WTC11 (cell line): ENCODE results near the gene PRSS1.

Experiments used
- FOXP1 ChIP-seq: sonication (generic); formaldehyde crosslinking; IDR thresholded peaks from 2 replicates; pipeline ENCODE4 v1.8.0; 2022; ENCODE audit warnings: missing genetic modification reagents, mild to moderate bottlenecking, moderate library complexity, borderline replicate concordance
- NFE2L1 ChIP-seq: sonication (generic); formaldehyde crosslinking; IDR thresholded peaks from 2 replicates; pipeline ENCODE4 v1.8.1; 2023; ENCODE audit warnings: missing genetic modification reagents
- NFYB ChIP-seq: sonication (generic); formaldehyde crosslinking; conservative IDR thresholded peaks from 2 replicates; pipeline ENCODE4 v1.8.0; 2022; ENCODE audit warnings: low read depth, missing genetic modification reagents
- SOX15 ChIP-seq: fragments of 250-450 bp; sonication (Bioruptor Pico); IDR thresholded peaks from 2 replicates; pipeline ENCODE4 v1.9.0; 2021; ENCODE audit warnings: mild to moderate bottlenecking
- TF ChIP-seq, protein P1 (sequence below): sonication (generic); formaldehyde crosslinking; IDR thresholded peaks from 2 replicates; pipeline ENCODE4 v1.8.1; 2023; ENCODE audit warnings: mild to moderate bottlenecking, missing genetic modification reagents, moderate library complexity
- TF ChIP-seq, protein P2 (sequence below): fragments of 200-600 bp; IDR thresholded peaks from 2 replicates; pipeline ENCODE4 v1.8.0; 2022; ENCODE audit warnings: antibody characterized with exemption

DNA sequence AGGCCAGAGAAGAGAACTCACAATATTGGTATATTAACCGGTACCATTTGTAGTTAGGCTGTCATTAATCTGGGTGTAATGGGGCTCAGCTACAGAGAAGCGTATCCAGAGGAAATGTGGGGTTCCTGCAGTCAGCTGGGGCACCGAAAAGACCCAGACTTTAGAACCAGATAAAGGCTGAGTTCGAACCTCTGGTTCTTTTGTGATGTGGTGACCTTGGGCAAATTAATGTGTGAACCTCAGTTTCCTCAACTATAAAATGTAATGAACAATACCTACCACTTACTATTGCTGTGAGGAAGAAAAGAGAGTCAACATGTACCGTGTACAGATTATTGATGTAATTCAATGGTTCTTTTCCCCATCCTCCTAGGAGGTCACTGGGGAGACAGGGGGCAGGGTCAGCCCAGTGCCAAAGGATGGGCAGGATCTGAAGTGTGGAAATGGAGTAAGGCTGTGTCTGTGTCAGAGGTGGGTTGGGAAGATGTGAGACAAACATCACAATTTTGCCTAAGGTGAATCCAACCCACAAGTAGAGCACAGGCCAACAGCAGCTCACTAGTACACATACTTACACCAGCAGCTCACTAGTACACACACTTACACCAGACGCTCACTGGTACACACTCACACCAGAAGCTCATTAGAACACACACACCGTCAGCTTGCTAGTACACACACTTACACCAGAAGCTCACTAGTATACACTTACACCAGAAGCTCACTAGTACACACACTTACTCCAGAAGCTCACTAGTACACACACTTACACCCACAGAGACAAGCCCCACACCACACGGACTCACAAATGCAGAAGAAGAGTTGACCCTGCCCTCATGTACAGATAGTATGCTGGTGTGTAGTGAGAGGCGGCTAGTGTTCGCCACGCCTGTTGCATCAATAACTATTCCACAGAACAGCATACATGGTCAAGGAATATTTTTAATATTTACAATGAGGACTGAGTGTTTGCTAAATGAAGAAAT is 49.5 kb downstream of the PRSS1 start:
- TF ChIP-seq, protein P1, sequence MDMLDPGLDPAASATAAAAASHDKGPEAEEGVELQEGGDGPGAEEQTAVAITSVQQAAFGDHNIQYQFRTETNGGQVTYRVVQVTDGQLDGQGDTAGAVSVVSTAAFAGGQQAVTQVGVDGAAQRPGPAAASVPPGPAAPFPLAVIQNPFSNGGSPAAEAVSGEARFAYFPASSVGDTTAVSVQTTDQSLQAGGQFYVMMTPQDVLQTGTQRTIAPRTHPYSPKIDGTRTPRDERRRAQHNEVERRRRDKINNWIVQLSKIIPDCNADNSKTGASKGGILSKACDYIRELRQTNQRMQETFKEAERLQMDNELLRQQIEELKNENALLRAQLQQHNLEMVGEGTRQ (CRISPR knock-in tag), result no peak
- TF ChIP-seq SOX15 (CRISPR knock-in tag), result no peak
- TF ChIP-seq, protein P2, sequence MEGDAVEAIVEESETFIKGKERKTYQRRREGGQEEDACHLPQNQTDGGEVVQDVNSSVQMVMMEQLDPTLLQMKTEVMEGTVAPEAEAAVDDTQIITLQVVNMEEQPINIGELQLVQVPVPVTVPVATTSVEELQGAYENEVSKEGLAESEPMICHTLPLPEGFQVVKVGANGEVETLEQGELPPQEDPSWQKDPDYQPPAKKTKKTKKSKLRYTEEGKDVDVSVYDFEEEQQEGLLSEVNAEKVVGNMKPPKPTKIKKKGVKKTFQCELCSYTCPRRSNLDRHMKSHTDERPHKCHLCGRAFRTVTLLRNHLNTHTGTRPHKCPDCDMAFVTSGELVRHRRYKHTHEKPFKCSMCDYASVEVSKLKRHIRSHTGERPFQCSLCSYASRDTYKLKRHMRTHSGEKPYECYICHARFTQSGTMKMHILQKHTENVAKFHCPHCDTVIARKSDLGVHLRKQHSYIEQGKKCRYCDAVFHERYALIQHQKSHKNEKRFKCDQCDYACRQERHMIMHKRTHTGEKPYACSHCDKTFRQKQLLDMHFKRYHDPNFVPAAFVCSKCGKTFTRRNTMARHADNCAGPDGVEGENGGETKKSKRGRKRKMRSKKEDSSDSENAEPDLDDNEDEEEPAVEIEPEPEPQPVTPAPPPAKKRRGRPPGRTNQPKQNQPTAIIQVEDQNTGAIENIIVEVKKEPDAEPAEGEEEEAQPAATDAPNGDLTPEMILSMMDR, result no peak
- no peak for TF ChIP-seq NFYB
- no peak for TF ChIP-seq NFE2L1 (CRISPR knock-in tag)
- TF ChIP-seq FOXP1 (CRISPR knock-in tag), result no peak
